NK-92 treated with Interleukin-12 subunit alpha and Interleukin-12 subunit beta, amount 100 ng/mL, for 24 hours (cell line): ENCODE results near the gene GPN2.

ENCODE experiments used
- DNase-seq: peaks from one replicate; lab custom pipeline; 2025; lab: John Stamatoyannopoulos, UW

The GPN2 gene

DNA sequence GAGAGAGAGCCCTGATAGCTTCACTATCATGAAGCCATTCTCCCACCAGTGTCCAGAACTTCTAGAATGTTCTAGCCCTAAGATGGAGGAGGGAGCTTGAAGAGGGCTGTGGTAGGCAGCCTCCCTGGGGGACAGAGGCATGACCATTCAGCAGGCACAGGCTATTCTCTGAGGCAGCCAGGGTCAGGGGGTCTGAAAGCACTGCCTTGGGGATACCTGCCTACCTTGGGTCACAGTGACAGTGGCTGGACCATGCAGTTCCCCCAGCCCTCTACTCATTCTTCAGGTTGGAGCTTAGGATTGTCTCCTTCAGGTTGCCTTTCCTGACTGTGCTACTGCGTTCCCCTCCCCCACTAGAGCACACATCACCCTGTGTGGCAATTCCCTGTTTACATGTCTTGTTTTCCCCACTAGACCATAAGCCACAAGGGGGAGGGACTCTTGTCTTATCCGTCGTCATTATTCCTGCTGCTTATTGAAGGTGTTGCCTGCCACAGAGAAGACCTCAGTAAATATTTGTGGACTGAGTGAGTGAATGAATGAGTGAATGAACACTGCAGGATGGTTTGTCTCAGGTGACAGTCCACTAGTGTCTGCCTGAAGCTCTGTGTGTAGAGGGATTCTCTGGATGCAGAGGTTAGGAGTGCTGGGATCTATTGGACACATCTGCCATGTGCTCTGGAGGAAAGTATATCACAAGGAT is 58.4 kb downstream of the GPN2 start:
- no peak for DNase-seq

DNA sequence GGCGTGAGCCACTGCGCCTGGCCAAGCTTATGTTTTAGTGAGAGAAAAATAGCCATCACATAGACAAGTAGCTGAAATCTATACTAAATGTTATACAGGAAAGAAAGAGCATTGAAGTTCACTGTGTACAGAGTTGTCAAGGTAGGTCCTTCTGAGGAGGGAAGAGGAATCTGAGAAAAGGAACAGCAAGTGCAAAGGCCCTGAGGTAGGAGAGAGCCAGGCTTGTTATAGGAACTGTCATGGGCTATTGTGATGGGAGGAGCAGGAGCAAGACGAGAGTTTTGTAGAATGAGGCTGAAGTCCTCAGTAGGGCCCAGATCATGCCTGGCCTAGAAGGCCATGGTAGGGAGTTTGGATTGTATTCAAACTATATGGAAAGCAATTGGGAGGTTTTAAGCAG is 59.0 kb downstream of the GPN2 start:
- no peak for DNase-seq

DNA sequence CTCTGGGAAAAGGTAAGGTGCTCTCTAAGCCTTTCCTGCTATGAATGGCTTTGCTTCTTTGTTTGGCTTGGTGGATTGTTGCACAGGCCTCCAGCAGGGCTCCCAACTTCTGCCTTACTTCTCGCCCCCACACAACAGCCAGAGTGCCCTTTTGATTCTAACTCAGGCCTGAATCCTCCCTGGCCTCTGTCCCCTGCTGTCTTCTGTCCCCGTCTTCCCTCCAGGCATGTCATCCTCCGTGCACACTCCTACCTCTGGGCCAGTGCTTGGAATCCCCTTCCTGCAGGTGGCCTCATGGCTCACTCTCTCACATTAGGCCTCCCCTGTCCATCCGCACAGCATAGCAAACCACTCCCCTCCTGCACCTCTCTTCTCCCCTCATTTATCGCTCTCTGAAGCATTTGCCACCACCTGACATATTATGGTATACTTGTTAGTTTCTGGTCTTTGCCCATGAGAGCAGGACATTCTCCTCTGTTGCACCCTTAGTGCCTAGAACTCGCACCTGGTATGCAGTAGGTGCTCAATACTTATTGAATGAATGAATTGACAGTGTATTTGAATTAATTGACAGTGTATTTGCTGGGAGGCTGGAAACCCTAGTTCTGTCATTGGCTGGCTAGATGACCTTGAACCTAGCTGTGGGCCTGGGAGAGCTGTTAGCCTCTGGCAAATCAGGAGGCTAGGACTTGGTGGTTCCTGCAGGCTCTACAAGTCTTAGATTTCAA is 60.7 kb downstream of the GPN2 start:
- DNase-seq = no peak

DNA sequence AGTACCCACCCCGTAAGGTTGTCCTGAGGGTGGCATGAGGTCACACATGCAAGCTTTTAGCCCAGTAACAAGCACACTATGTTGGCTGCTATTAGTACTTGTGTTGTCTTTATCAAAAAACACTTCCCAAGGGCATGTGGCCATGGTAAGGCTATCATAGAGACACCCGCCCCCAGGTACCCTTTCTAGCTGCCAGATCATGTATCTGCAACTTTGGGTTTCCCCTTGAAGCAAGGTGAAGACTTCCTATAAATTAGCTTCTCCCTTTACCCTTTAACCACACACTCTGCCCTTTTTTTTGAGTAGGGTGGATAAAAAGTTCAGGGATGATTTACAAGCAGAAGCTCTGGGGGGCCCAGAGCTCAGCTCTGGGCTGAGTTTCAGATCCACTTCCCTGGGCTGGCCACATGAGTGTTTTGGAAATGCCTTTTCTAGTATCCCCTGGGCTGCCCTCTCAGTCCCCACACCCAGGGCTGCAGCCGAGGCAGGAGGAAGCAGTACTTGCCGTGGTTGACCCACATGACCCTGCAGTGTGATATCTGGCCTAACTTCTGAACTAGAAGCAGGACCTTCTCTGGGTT is 61.6 kb downstream of the GPN2 start:
- DNase-seq = no peak

DNA sequence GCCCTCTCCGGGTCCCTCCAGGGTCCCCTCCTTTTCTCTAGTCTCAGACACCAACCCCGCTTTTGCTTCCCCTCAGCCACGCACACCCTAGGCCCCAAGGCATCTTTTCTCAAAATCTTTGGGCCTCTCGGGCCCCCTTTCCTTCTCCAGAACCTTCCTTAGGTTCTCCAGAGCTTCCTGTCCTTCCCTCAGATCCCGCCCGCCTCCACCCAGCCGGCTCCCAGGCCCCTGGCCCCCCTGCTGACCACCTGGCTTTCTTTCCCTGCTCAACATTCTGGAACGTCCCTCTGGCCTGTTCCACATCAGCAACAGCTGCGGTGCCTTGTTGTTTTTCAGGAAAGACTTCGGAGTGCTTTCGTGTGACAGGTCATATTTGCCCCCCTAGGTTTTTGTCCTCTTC is 62.4 kb downstream of the GPN2 start:
- no peak for DNase-seq

DNA sequence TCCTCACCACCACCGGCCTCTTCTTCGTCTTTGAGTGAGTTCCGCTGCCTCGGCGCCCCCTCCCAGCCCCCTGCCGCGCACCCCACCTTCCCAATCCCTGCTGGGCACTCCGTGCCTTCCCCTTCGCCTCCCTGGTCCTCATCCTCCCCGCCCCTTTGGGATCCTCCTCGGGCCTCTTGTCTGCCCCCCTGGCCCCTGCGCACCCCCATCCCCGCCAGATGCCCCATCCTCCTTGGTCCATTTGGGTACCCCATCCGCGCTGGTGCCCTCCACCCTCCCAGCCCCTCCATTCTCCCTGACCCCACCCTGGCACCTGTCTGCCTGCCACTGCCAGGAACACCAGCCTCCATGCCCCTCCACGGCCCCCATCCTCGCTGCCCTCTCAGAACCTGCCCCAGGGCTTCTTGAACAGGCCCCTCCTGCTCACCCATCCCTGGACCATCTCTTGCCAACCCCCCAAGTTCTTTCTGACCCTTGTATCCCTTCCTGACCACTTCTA is 62.9 kb downstream of the GPN2 start:
- DNase-seq = no peak

DNA sequence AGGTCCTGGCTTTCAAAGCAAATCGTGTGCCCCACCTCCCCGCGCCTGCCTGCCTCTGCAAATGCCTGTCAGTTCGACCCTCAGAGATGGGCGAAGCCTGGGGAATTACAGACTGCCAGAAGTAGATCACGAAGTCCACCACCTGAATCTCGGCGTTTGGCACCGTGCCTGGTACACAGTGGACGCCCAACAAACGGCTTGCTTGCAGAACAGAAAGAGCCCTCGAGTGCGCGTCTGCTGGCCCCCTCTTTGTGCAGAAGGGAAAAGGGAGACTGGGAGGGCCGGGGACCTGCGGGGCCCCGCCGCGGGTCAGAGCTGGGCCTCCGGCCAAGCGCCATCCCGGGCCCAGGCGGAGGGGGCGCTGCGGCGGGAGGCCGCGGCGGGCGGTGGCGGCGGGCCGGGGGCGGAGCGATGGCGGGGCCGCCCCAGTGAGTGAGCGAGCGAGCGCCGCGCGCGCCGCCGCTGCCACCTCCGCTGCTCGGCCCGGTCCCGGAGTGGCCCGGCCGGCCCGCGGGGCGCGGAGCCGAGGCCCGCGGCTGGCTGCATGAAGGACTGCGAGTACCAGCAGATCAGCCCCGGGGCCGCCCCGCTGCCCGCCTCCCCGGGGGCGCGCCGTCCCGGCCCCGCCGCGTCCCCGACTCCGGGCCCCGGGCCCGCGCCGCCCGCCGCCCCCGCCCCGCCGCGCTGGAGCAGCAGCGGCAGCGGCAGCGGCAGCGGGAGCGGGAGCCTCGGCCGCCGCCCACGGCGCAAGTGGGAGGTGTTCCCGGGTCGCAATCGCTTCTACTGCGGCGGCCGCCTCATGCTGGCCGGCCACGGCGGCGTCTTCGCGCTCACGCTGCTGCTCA is 63.6 kb downstream of the GPN2 start, which contains the start of gene ZDHHC18:
Gene ZDHHC18 (plus strand): TSS at position 428 of the 845 bp plus-strand sequence. CDS start 117 bp downstream, at position 545.
- peak; percentile 50 for DNase-seq
